Stimulated activated CD4-positive, alpha-beta T cell treated with anti-CD3 and anti-CD28 coated beads, Interleukin-4, amount 100 ng/mL, for 48 hours (primary cell): ENCODE measurements around the gene RNF212.
A peak's percentile ranks its signal among the peaks of the same experiment; 100 is the strongest.

Experiments
- DNase-seq, 2 donors: peaks; one replicate each; pipeline ENCODE4 v3.0.0-alpha.2; 2020; ENCODE audit warnings: low read depth in 2 of 2

Gene RNF212

DNA sequence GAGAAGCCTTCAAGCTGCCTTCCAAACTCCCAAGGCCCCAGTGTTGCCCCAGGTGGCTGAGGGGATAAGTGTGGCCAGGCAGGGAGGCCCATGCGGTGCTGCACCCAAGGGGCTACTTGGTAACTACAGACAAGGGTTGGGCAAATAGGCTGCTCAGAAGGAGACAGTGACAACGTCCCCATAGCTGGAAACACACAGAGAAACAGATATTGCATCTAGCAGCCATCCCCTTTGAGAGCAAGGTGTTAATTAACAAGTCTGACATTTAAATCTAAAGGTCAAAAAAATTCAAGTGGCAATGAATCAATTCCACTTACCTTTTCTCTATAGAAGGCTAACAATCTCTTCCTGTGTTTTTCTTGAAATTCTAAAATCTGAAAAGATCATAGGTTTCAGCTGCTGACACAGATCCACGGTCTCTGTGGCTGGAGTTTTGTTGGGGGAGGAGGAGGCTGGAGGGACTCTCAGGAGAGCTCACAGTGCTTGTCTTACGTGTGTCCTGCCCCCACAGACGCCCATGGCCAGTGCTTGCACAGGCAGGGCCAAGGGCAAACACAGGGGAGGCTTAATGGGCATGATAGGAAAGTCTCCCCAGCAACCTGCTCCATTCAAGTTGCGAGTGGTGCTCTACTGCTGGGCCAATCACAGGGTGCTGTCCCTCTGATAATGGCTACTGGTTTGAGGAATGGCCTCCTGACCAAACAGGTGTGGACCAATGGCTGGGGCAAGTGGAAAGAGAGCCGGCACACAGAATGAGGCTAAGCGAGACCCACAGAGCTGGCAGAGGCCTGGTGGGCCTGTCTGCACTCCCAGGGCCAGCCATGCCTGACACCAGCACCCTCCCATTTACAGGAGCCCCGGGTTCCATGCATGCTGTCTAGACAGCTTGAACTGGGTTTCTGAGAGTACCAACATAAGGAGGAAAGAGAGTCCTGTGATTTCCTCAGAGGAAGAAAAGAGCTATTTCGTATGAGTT, 22.6 kb downstream of the RNF212 start:
- DNase-seq: no peak

- no peak for DNase-seq
Observed at GRCh38 chr4:1090036-1090435, 23.3 kb downstream of the RNF212 start.

- no peak for DNase-seq
Observed at GRCh38 chr4:1087371-1087770, 26.0 kb downstream of the RNF212 start.

GRCh38 chr4:1086011-1086410, 27.4 kb downstream of the RNF212 start:
- DNase-seq: no peak

DNA sequence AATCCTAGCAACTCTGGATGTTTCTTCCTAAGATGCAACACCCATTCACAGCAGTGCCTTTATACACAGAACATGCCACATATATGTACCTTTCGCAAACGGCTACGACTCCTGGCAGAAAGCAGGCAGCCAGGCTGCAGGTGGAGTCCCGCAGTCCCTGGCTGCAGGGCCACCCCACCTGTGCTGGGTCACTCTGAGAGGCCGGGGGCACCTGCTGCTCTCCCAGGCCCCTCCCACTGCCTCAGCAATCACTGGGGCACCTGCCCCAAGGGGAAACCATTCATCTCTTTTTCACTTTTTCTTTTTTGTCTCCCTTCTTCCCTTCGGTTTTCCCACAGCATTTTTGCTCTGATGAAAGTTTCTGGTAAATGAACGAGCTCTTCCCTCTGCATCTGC, 28.0 kb downstream of the RNF212 start:
- DNase-seq: no peak

- no peak for DNase-seq
Observed at GRCh38 chr4:1084796-1085403, 28.5 kb downstream of the RNF212 start.

DNA sequence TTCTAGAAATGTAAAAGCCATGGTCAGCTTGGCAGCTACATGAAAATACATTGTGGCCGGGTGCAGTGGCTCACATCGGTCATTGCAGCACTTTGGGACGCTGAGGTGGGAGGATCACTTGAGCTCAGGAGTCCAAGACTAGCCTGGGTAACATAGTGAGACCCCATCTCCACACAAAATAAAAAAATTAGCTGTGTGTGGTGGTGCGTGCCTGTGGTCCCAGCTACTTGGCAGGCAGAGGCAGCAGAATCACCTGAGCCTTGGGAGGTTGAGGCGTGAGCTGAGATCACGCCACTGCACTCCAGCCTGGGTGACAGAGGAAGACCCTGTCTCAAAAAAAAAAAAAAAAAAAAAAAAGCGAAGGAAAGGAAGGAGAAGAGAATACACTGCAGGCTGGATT, 29.0 kb downstream of the RNF212 start:
- no peak for DNase-seq

DNA sequence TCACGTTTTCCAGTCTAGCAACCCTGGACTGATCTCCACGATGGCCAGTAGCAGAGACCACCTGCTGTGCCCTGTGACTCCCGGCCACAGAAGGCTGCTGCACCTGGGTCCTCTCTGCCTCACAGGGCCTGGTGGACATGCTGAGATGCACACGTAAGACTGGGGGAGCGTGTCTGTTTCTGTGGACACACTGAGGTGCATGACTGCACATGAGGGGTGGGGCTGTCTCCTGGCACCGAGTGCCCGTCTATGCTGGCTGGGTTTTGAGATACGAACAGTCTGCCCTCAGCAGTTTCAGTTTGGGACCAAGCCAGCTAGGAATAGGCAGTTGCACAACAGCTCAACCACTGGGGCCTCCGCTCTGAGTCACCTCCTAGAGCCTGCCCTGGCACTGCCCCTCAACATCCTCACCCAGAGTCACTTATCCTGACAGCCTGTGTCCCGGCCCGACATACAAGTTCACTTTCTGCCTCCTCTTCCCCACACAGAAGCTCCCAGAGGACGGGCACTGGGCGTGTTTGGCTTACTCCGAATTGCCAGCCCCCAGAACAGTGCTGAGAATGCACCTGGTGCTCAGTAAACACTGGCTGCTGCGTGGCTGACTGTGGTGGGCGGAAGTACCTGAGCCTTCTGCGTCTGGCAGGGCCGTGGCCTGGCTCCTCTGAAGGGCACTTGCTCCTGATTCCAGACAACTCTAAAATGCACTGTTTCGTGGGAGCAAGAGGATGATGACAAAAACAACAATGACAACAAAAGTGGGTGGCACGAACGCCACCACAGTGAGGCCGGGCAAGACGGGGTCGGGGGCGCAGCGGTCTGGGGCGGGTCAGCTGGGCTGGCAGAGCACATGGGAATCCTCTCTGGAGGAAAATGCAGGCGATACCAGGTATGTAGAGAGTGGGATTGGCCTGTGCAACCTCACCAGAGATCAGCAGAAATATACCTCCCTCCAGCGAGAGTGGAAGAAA, 30.9 kb downstream of the RNF212 start:
- DNase-seq: no peak

DNA sequence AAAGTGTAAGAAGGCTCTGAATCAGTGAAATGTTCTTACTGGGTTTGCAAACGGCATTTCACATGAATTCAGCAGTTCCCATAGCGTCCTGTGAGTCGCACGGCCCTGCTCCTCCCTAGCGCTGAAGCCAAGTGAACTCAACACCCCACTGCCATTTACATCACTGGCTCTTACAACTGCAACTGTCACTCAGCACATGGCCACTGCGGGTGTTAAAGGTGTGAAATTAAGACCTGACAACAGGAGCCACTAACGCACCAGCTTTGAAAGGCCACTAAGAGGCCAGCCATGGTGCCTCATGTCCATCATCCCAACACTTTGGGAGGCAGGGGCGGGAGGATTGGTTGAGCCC, 31.7 kb downstream of the RNF212 start:
- no peak for DNase-seq

DNA sequence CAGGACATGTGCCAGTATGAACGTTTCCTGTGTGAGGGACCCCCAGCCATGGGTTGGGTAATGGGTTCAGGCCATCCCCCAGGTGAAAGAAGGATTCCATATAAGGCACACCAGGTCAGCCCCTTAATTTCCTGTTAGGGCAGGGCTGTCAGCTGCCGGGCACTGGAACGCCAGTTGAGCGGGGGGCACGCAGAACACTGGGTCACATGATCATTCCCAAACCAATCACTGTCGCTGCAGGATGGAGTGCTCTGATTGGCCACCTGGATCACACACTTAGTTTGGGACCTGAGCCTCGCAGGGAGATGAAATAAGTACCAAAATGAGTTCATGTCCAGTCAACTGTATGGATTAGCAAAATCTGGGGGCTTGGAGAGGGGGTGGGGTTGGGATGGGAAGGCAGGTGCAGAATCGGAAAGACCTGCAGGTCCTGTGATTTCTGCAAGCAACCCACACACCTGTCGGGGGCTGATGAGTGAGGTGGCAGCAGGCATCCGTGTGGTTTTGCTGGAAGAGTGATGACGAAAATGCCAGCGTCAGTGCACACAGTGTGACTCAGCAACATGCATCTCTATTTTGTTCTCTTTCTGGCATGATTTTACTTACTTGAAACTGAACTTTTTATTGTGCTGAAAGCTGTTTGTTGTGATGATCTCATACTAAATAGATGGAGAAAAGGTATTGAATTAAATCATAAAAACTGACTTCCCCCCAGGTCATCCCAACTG, 32.2 kb downstream of the RNF212 start:
- DNase-seq: peak in 1 of 2 donors; percentile 19

- DNase-seq: no peak
Observed at GRCh38 chr4:1080432-1080831, 32.9 kb downstream of the RNF212 start.

DNA sequence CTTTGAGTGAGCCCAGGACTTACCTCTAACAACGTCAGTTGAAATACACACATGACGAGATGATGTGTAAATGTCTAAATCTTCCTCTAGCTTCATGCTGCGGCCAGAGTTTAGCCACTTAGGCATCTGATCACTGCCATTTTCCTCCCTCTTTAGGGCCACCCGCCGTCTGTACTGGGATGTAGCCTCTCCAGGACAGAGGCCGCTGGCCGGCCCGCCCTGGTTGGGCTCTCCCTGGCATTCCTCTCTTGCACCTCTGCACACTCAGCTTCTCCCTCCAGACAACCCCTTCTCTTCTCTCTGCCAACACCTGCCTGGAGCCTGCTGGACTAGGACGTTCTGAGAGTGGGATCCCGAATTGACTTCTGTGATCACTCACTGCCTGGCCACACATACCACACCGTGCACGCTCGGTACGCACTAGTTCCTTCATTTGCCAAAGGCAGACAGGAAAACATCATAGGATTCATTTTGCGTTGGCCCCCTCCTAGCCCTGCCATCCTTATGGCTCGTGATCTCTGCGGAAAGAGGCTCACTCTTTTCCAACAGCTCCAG, 33.6 kb downstream of the RNF212 start:
- no peak for DNase-seq

DNA sequence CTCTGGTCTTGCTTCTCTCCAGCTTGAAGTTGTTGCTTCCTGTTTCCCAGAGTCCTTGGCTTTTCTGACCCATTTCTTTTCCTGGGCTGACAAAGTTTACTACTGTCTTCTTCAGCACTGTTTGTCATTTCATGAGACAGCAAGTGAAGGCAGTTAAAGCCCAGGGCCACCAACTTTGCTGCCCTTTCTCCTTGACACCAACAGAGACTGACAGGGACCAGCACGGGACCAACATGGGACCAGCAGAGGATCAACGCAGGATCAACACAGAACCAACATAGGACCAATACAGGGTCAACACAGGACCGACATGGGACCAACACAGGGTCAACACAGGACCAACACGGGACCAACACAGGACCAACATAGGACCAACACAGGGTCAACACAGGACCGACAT, 34.9 kb downstream of the RNF212 start:
- no peak for DNase-seq

DNA sequence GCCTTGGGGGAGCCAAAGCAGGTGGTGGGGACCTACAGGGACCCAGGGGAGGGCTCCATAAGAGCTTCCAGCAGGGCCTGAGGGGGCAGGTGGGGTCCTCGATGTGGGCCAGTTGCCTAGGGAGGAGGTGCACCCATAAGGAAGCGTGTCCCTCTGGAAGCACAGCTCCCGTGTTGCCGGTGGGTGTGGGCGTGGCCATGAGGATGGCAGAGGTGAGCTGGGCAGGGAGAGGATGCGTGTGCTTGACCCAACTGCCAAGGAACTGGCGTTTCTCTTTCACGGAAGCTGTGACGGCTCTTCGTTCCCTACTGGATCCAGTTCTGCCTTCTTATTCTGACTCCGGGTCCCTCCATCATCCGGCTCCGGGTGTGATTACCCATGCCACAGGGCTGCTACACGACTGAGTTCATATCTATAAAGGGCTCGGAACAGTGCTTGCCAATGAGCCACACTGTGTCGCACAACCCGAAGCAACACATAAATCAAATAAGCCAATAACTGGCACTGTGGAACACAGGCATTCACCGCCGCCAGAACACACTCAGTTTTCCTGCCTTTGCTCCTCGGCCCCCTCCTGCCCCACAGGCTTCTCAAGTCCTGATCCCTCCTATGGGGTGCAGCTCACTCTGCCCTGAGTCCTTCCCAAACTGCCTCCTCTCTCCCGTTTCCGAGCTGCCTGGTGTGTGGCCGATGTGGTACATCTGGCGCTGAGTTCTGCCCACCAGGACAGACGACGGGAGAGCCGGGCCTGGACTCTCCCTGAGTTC, 35.5 kb downstream of the RNF212 start:
- DNase-seq: no peak

GRCh38 chr4:1075809-1076699, 37.3 kb downstream of the RNF212 start:
- no peak for DNase-seq

DNA sequence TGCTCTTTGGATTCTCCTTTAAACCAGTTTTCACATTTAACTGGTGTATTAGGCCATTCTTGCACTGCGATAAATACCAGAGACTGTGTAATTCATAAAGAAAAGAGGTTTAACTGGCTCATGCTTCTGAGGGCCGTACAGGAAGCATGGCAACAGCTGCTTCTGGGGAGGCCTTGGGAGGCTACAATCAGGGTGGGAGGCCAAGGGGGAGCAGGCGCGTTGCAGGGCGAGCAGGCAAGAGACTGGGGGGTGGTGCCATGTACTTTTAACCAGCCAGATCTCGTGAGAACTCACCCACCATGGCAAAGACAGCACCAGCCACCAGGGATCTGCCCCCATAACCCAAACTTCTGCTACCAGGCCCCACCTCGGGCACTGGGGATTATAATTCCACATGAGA, 38.1 kb downstream of the RNF212 start:
- no peak for DNase-seq

- DNase-seq: no peak
Observed at GRCh38 chr4:1074077-1074476, 39.3 kb downstream of the RNF212 start.

- peak; percentile 34 to 43 for DNase-seq
Observed at GRCh38 chr4:1072830-1073446, 40.4 kb downstream of the RNF212 start.

- DNase-seq: no peak
Observed at GRCh38 chr4:1069394-1069793, 44.0 kb downstream of the RNF212 start.
